ENCODE data around the gene IMMP2L.

Gene IMMP2L

DNA sequence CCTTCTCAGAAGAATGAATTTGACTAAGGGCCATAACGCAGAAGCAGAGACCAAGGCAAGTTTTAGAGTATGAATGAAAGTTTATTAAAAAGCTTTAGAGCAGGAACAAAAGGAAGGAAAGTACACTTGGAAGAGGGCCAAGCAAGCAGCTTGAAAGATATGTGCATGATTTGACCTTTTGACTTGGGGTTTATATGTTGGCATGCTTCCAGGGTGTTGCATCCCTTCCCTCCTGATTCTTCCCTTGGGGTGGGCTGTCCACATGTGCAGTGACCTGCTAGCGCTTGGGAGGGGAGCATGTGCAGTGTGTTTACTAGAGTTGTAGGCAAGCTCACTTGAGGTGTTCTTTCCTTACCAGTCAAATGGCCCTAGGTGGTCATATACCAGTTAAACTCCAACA lies 509.3 kb downstream of the IMMP2L start:
- DNase-seq (no peak), ATAC-seq (replicated peaks) (no peak)
- Mint-ChIP-seq H3K4me3 (no peak overlapping the region), H3K9me3 (no peaks in the 10 kb centered on the region), H3K27ac (no peak overlapping the region), H3K36me3 (ENCODE audit: insufficient read depth) (no peaks in the 10 kb centered on the region), H3K27me3 (no peaks in the 10 kb centered on the region), H3K4me1 (ENCODE audit: low read depth in 2 of 2) (peaks cover 0 to 5% of the 10 kb centered on the region in 2 donors)

DNA sequence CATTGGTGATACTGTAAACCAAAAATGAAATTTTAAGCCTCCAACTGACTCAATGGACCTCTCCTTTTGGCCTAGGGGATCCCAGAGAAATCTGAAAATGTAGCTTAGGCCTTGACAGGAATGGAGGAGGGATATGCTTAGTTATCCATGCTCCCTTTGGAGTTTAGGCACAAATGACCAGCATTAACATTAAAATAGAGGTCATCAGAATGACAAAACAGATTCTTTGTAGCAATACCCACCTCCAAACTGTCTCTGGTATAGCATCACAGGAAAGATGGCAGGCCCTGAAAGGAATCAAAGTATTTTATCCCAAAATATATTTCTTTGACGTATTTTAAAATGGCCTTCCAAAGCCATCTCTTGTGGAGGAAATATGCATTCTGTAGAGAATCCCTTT lies 510.5 kb downstream of the IMMP2L start:
- ATAC-seq (replicated peaks), result no peak
- Mint-ChIP-seq H3K4me3 (no peak overlapping the region), H3K36me3 (ENCODE audit: insufficient read depth) (no peaks in the 10 kb centered on the region), H3K4me1 (ENCODE audit: low read depth in 2 of 2) (peaks cover 0 to 5% of the 10 kb centered on the region in 2 donors), H3K9me3 (no peaks in the 10 kb centered on the region), H3K27ac (no peak overlapping the region), H3K27me3 (no peaks in the 10 kb centered on the region)
- DNase-seq, result no peak

DNA sequence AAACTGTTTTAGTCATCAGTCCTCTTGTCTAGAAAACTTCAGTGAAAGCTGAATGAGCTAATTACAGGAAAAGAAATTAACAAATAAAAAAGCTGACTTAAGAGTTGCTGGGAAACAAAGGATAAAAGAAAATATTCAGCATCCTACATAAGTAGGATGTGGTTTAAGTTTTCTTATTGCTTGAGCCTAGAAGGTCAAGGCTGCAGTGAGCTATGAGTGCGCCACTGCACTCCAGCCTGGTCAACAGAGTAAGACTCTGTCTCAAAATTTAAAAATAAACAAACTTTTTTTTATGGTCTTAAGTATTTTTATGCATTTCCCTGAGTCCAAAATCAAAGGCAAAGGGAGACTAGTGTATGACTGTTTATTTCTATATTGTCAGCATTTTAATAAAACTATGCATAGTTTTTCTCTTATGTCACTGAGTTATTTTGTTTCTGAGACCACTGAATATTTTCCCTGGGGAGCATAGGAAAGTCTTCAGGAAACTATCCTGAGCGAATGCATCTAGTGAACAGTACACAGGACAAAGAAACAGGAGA lies 511.3 kb downstream of the IMMP2L start:
- H3K4me3 Mint-ChIP-seq, result no peak overlapping the region
- H3K4me1 Mint-ChIP-seq (ENCODE audit: low read depth in 2 of 2), result peaks cover 0 to 5% of the 10 kb centered on the region in 2 donors
- H3K36me3 Mint-ChIP-seq (ENCODE audit: insufficient read depth), result no peaks in the 10 kb centered on the region
- DNase-seq (no peak), ATAC-seq (replicated peaks) (no peak)
- H3K27ac Mint-ChIP-seq, result no peak overlapping the region
- no peaks in the 10 kb centered on the region for H3K27me3 Mint-ChIP-seq
- H3K9me3 Mint-ChIP-seq, result no peaks in the 10 kb centered on the region

DNA sequence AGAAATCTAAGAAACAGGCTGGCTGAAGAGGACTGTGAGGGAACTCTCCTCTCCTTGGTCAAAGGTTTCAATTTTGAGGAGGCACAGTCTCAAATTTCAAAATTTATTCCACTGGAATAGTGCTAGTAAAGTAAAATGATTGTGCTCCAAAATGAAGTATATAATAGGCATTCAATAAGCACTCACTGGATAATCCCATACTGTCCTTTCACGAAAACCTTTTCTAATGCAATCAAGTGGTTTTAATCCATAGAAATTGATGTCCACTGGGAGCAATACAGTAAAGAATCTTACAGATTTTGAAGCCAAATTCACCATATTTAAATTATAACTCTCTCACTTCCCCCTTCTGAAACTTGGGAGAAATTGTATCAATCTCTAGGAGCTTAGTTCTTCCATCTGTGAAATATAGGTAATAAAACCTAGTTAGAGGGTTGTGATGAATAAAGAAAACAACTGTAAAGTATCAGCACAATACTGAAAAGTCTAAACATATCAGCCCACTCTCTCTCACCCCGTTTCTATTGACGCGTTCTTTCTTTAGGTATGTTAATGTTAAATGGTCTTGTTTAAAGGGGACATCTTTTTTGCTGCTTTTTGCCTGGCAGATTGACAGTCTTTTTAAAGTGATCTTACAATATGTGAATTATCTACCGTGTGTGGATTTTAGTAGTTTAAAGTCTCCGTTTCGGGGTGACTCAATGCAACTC lies 512.2 kb downstream of the IMMP2L start:
- H3K4me3 Mint-ChIP-seq, result no peak overlapping the region
- no peaks in the 10 kb centered on the region for H3K27me3 Mint-ChIP-seq
- DNase-seq, result no peak
- ATAC-seq (replicated peaks), result no peak
- no peaks in the 10 kb centered on the region for H3K36me3 Mint-ChIP-seq (ENCODE audit: insufficient read depth)
- peaks cover 0 to 5% of the 10 kb centered on the region in 2 donors for H3K4me1 Mint-ChIP-seq (ENCODE audit: low read depth in 2 of 2)
- no peaks in the 10 kb centered on the region for H3K9me3 Mint-ChIP-seq
- no peak overlapping the region for H3K27ac Mint-ChIP-seq

DNA sequence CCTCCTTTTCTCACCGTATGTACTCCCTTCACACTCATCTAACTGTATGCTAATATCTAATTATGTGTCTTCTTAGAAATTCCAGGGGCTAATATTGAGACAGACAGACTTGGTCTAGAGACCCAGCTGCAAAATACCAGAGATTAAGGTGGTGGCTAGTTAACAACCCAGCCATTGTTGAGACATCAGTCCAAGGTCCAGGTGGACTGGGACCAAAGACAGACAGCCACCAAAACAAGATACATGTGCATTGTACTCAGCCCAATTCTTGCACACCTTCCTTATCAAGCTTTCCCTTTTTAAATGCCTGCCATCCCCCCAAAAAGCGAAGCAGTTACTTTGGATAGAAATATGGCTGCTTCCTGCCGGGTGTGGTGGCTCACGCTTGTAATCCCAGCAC lies 514.7 kb downstream of the IMMP2L start:
- no peaks in the 10 kb centered on the region for H3K27me3 Mint-ChIP-seq
- no peaks in the 10 kb centered on the region for H3K36me3 Mint-ChIP-seq (ENCODE audit: insufficient read depth)
- no peak for DNase-seq
- H3K4me1 Mint-ChIP-seq (ENCODE audit: low read depth in 2 of 2), result no peaks in the 10 kb centered on the region
- ATAC-seq (replicated peaks), result no peak
- no peak overlapping the region for H3K4me3 Mint-ChIP-seq
- no peak overlapping the region for H3K27ac Mint-ChIP-seq
- H3K9me3 Mint-ChIP-seq, result no peaks in the 10 kb centered on the region

DNA sequence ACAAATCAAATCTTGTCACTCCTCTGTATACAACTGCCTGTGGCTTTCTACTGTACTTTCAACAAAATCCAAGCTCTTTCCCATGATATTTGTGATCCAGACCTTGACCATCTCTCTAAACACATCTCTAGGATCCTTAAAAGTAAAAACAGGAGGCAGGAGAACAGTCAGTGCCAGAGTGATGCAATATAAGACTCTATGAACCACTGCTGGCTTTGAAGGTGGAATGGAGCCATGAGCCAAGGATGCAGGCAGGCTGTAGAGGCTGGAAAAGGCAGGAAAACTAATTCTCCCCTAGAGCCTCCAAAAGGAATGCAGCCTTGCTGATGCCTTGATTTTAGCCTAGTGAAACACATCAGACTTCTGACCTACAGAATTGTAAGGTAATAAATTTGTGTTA lies 516.8 kb downstream of the IMMP2L start:
- no peak for DNase-seq
- H3K27ac Mint-ChIP-seq, result no peak overlapping the region

DNA sequence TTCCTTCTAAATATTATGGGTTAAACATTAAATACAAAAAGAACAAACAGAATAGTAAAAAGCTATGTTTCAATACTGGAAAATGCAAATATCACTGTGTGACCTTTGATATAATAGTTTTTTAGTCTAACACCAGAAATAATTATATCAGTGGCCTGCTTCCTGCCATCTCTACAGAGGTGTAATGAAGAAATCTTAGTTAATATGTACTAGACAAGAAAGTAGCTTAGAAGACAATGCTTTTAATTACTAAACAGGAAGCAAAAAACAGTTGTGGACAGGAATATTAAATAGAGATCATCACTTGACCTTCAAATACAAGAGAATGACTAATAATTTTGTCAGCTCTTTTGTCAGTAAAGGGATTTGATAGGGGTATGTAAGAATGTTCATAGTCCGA lies 518.7 kb downstream of the IMMP2L start:
- Mint-ChIP-seq H3K9me3 (no peaks in the 10 kb centered on the region), H3K4me3 (no peak overlapping the region), H3K27ac (no peak overlapping the region), H3K4me1 (ENCODE audit: low read depth in 2 of 2) (no peaks in the 10 kb centered on the region), H3K27me3 (no peaks in the 10 kb centered on the region), H3K36me3 (ENCODE audit: insufficient read depth) (no peaks in the 10 kb centered on the region)
- no peak for ATAC-seq (replicated peaks)
- DNase-seq, result no peak

More for the DNA sequence above, 516.8 kb downstream of the IMMP2L start:
- Mint-ChIP-seq H3K4me3 (no peak overlapping the region), H3K27me3 (no peaks in the 10 kb centered on the region), H3K36me3 (ENCODE audit: insufficient read depth) (no peaks in the 10 kb centered on the region), H3K9me3 (no peaks in the 10 kb centered on the region), H3K4me1 (ENCODE audit: low read depth in 2 of 2) (no peaks in the 10 kb centered on the region)
- ATAC-seq (replicated peaks), result no peak

DNA sequence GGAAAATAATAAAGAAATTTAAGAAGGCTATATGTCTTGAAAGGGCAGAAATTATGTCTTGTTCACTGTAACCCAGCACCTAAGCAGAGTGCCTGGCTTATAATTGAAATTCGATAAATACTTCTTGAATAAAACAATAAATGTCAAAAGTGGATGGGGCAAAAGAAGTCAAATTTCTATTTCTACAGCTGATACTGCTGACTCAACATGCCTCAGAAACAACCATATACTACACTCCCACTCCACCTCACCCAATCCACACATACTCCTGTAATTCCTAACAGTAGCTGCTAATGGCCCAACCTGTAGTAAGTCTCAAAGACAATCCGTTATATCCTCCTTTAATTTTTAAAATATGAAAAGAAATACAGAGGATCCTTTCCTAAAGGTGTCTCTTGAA lies 519.5 kb downstream of the IMMP2L start:
- Mint-ChIP-seq H3K27me3 (no peaks in the 10 kb centered on the region), H3K4me3 (no peak overlapping the region), H3K4me1 (ENCODE audit: low read depth in 2 of 2) (no peaks in the 10 kb centered on the region), H3K27ac (no peak overlapping the region), H3K36me3 (ENCODE audit: insufficient read depth) (no peaks in the 10 kb centered on the region), H3K9me3 (no peaks in the 10 kb centered on the region)
- DNase-seq, result no peak
- no peak for ATAC-seq (replicated peaks)

DNA sequence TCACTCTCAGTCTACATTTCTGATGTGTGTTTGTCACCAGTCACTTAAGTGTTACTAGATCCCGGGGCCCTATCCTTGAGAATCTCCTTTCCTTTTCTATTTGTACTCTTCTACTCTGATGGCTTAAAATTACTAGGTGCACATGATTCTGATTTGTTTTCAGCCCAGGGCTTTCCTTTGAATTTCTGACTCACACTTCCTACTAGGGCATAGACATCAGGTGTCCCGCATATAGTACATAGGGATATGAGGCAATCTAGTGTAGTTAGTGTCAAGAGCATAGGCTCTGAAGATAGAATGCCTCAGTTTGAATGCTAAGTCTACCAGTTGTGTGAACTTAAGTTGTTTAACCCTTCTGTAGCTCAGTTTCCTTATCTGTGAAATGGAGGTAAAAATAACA lies 520.7 kb downstream of the IMMP2L start:
- Mint-ChIP-seq H3K9me3 (no peaks in the 10 kb centered on the region), H3K4me3 (no peak overlapping the region), H3K27me3 (no peaks in the 10 kb centered on the region), H3K4me1 (ENCODE audit: low read depth in 2 of 2) (no peaks in the 10 kb centered on the region), H3K36me3 (ENCODE audit: insufficient read depth) (no peaks in the 10 kb centered on the region), H3K27ac (no peak overlapping the region)
- ATAC-seq (replicated peaks) (no peak), DNase-seq (no peak)

DNA sequence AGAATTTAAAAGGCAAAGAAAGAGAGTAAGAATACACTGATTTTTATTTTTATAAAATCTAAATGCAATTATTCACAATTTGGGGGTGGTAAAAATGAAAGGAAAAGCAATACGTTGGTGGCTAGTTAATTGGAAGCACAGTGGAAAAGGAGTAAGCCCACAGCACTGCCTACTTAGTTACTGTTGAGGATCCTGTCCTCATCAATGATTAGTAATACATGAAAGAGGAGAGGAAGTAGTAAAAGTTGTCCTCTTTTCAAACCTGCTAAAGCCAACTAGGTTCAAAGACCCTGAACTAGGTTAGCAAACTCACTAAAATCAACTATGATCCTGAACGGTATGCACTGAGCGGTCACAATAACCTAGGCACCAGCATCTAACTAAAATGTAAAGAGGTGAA lies 524.1 kb downstream of the IMMP2L start:
- ATAC-seq (replicated peaks) (no peak), DNase-seq (no peak)
- Mint-ChIP-seq H3K36me3 (ENCODE audit: insufficient read depth) (no peaks in the 10 kb centered on the region), H3K4me1 (ENCODE audit: low read depth in 2 of 2) (no peaks in the 10 kb centered on the region), H3K27ac (no peak overlapping the region), H3K9me3 (no peaks in the 10 kb centered on the region), H3K27me3 (no peaks in the 10 kb centered on the region), H3K4me3 (no peak overlapping the region)

DNA sequence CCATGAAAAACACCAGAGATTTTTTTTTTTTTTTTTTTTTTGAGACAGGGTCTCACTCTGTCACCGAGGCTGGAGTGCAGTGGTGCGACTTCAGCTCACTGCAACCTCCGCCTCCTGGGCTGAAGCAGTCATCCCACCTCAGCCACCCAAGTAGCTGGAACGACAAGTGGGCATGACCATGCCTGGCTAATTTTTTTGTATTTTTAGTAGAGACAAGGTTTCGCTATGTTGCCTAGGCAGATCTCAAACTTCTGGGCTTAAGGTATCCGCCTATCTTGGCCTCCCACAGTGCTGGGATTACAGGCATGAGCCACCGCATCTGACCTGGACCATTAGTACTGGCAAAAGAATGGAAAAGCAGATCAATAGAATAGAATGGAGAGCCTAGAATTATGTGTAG lies 530.4 kb downstream of the IMMP2L start:
- no peak overlapping the region for H3K27ac Mint-ChIP-seq
- no peaks in the 10 kb centered on the region for H3K36me3 Mint-ChIP-seq (ENCODE audit: insufficient read depth)
- no peak for ATAC-seq (replicated peaks)

DNA sequence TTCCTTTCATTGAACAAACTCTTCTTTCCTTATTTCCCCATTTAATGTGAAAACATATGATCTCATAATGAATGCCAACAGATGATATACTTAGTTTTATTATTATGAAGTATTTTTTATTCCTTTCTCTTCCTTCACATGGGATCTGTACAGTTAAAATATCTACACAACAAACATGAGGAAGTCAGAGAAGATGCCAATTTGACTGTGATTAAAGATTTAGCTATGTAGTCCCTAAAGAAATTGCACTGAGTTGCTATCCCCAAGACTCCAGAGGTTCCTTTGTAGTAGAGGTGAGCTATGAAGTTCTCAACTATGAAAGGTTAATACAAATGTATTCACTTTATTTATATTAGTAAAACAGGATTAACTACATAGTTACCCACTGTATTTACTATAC lies 532.0 kb downstream of the IMMP2L start:
- ATAC-seq (replicated peaks) (no peak), DNase-seq (no peak)
- Mint-ChIP-seq H3K27ac (peak overlapping the region in 1 of 2 donors; percentile 47), H3K4me3 (no peak overlapping the region), H3K27me3 (no peaks in the 10 kb centered on the region), H3K9me3 (no peaks in the 10 kb centered on the region), H3K4me1 (ENCODE audit: low read depth in 2 of 2) (peaks cover 8 to 22% of the 10 kb centered on the region in 2 donors), H3K36me3 (ENCODE audit: insufficient read depth) (no peaks in the 10 kb centered on the region)

More for the DNA sequence above, 530.4 kb downstream of the IMMP2L start:
- Mint-ChIP-seq H3K9me3 (no peaks in the 10 kb centered on the region), H3K4me3 (no peak overlapping the region), H3K27me3 (no peaks in the 10 kb centered on the region), H3K4me1 (ENCODE audit: low read depth in 2 of 2) (peaks cover 7 to 19% of the 10 kb centered on the region in 2 donors)
- no peak for DNase-seq

DNA sequence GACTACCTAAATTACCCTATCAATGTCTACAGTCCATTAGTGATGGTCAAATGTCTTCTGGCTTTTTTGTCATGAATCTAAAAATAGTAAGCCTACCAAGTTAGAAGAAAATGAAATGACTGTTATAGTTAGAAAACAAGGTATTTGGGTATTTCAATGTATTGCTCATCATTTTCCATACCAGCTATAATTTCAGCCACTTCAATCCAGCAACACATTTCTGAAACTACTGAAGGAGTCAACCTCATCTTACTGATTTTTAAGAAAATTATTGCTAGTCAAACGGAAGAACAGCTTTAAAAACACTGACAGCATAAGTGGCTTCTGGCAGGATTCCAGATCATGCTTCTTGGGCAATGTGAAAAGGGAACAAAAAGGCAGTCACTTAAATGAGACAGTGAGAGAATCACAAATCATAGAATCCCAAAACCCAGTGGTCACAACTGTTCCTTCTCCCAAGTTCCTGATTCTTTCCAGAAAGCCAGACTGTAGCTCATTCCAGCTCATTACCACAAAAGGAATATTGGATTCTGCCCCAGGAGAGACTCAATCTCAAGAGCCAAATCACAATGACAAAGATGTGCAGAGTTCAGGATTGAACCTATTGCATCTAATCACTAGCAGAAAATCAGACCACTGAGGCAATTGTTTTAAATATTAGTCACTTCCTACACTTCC lies 532.6 kb downstream of the IMMP2L start:
- peaks cover 12 to 22% of the 10 kb centered on the region in 2 donors for H3K4me1 Mint-ChIP-seq (ENCODE audit: low read depth in 2 of 2)
- H3K9me3 Mint-ChIP-seq, result no peaks in the 10 kb centered on the region
- DNase-seq (no peak), ATAC-seq (replicated peaks) (no peak)
- no peaks in the 10 kb centered on the region for H3K36me3 Mint-ChIP-seq (ENCODE audit: insufficient read depth)
- H3K27ac Mint-ChIP-seq, result peak overlapping the region in 1 of 2 donors; percentile 47
- no peak overlapping the region for H3K4me3 Mint-ChIP-seq
- no peaks in the 10 kb centered on the region for H3K27me3 Mint-ChIP-seq

DNA sequence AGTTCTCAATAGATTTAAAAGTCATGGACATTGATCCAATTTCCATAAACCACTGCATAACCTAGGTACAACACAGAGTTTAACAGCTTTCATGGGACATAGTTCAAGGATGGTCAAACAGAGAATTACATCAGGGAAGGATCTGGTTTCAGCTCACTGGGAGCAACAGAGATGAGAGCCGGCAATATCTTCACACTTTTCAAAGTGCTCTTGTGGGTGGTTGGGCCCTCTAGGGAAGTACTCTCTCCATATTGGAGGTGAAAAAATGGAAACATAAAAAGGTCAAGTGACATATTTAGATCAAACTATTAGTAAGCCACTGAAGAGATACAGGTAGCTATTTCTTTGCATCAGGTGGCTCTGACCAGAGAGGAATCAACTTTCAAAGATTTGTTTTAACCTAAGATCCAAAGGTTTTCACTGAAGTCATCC lies 533.1 kb downstream of the IMMP2L start:
- ATAC-seq (replicated peaks) (no peak), DNase-seq (no peak)
- H3K27me3 Mint-ChIP-seq, result no peaks in the 10 kb centered on the region
- no peaks in the 10 kb centered on the region for H3K9me3 Mint-ChIP-seq
- peaks cover 12 to 22% of the 10 kb centered on the region in 2 donors for H3K4me1 Mint-ChIP-seq (ENCODE audit: low read depth in 2 of 2)
- H3K36me3 Mint-ChIP-seq (ENCODE audit: insufficient read depth), result no peaks in the 10 kb centered on the region
- H3K27ac Mint-ChIP-seq, result peak overlapping the region in 1 of 2 donors; percentile 47
- H3K4me3 Mint-ChIP-seq, result no peak overlapping the region

All from effector memory CD8-positive, alpha-beta T cell (primary cell).